PFSK-1 (cell line): Measurements from ENCODE around the gene ADIG.

Experiments
- FOXP2 ChIP-seq: optimal IDR thresholded peaks from 2 replicates; pipeline ENCODE3; 2011; ENCODE audit warnings: borderline replicate concordance, control low read depth, inconsistent platforms; ENCODE audit not compliant: insufficient read depth; ENCODE audit errors: extremely low read length, extremely low read depth
- POLR2AphosphoS5 ChIP-seq: IDR thresholded peaks from 2 replicates; pipeline ENCODE4 v1.6.1; 2012; ENCODE audit warnings: low read depth, mild to moderate bottlenecking, control low read depth, low read length, moderate library complexity
- REST ChIP-seq, 2 experiments: IDR thresholded peaks; 2 replicates each; pipeline versions ENCODE4 v1.6.1 to v1.8.0; 2011 to 2012; ENCODE audit warnings: low read depth in 2 of 2, low read length in 2 of 2, control low read depth in 1 of 2, inconsistent platforms in 1 of 2, mild to moderate bottlenecking in 1 of 2, moderate library complexity in 1 of 2; ENCODE audit not compliant: insufficient read depth in 1 of 2
- TAF1 ChIP-seq: IDR thresholded peaks from 2 replicates; pipeline ENCODE4 v1.6.1; 2012; ENCODE audit warnings: low read length, control low read depth, borderline replicate concordance; ENCODE audit not compliant: insufficient read depth

DNA sequence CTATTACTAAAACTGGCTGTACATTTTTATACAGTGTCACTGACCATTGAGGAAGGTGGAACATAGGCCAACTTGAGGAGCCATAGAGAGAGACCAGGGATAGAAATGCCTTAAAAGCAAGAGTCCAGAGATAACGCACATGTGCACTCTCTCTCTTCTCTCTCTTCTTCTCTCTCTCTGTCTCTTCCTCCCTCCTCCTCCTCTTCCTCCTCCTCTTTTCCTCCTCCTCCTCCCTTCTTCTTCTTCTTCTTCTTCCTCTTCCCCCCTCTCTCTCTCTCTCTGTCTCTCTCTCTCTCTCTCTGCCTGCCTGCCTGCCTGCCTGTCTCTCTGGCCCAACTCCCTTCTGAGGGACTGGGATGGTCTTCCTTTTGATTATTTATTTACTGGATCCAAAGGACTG lies 16.3 kb upstream of the ADIG start:
- TF ChIP-seq POLR2AphosphoS5 (no peak), FOXP2 (no peak), REST (IDR thresholded peaks at IDR 0.05; ENCODE audit: insufficient read depth in 1 of 2, low read depth in 2 of 2, low read length in 2 of 2) (no peak), TAF1 (no peak)
